HEK293 (cell line): ENCODE data around the gene RGL2.

Experiments used
- BCL11B ChIP-seq: fragments of 450-650 bp; formaldehyde crosslinking; IDR thresholded peaks from 2 replicates; pipeline ENCODE4 v1.5.1; 2016; ENCODE audit warnings: low read depth, missing biosample characterization, missing genetic modification characterization
- RBAK ChIP-seq: fragments of 450-650 bp; formaldehyde crosslinking; IDR thresholded peaks from 2 replicates; pipeline ENCODE4 v1.5.1; 2016; ENCODE audit warnings: missing biosample characterization, missing genetic modification characterization
- SALL2 ChIP-seq: fragments of 450-650 bp; formaldehyde crosslinking; IDR thresholded peaks from 2 replicates; pipeline ENCODE4 v1.5.0; 2017; ENCODE audit warnings: missing biosample characterization, mild to moderate bottlenecking, missing genetic modification characterization, borderline replicate concordance
- SP7 ChIP-seq: fragments of 450-650 bp; formaldehyde crosslinking; IDR thresholded peaks from 2 replicates; pipeline ENCODE4 v1.5.1; 2016; ENCODE audit warnings: missing biosample characterization, missing genetic modification characterization
- ZIC2 ChIP-seq: fragments of 450-650 bp; formaldehyde crosslinking; IDR thresholded peaks from 2 replicates; pipeline ENCODE4 v1.5.1; 2016; ENCODE audit warnings: missing biosample characterization, missing genetic modification characterization
- ZNF138 ChIP-seq: fragments of 450-650 bp; formaldehyde crosslinking; IDR thresholded peaks from 2 replicates; pipeline ENCODE4 v1.5.1; 2016; ENCODE audit warnings: missing biosample characterization, missing genetic modification characterization, borderline replicate concordance
- ZNF155 ChIP-seq: fragments of 450-650 bp; formaldehyde crosslinking; IDR thresholded peaks from 2 replicates; pipeline ENCODE4 v1.5.1; 2016; ENCODE audit warnings: missing biosample characterization, missing genetic modification characterization
- ZNF214 ChIP-seq: fragments of 450-650 bp; formaldehyde crosslinking; IDR thresholded peaks from 2 replicates; pipeline ENCODE4 v1.5.1; 2017; ENCODE audit warnings: missing biosample characterization, mild to moderate bottlenecking, missing genetic modification characterization, borderline replicate concordance
- ZNF239 ChIP-seq: fragments of 450-650 bp; formaldehyde crosslinking; IDR thresholded peaks from 2 replicates; pipeline ENCODE4 v1.5.1; 2016; ENCODE audit warnings: missing biosample characterization, missing genetic modification characterization
- ZNF248 ChIP-seq: fragments of 450-650 bp; formaldehyde crosslinking; IDR thresholded peaks from 2 replicates; pipeline ENCODE4 v1.5.1; 2017; ENCODE audit warnings: missing biosample characterization, missing genetic modification characterization
- ZNF302 ChIP-seq: fragments of 450-650 bp; formaldehyde crosslinking; IDR thresholded peaks from 2 replicates; pipeline ENCODE4 v1.5.1; 2016; ENCODE audit warnings: missing biosample characterization, missing genetic modification characterization, low read depth
- ZNF37A ChIP-seq: fragments of 450-650 bp; IDR thresholded peaks from 2 replicates; pipeline ENCODE4 v1.5.1; 2018; ENCODE audit warnings: missing biosample characterization, missing genetic modification characterization
- ZNF529 ChIP-seq: fragments of 450-650 bp; formaldehyde crosslinking; IDR thresholded peaks from 2 replicates; pipeline ENCODE4 v1.5.1; 2017; ENCODE audit warnings: missing genetic modification characterization, missing biosample characterization; ENCODE audit not compliant: insufficient replicate concordance
- ZNF624 ChIP-seq: fragments of 450-650 bp; formaldehyde crosslinking; IDR thresholded peaks from 2 replicates; pipeline ENCODE4 v1.5.1; 2017; ENCODE audit warnings: missing biosample characterization, missing genetic modification characterization
- ZNF626 ChIP-seq: fragments of 450-650 bp; sonication (Bioruptor Pico); formaldehyde crosslinking; IDR thresholded peaks from 2 replicates; pipeline ENCODE4 v1.5.1; 2018; ENCODE audit warnings: missing biosample characterization, missing genetic modification characterization, inconsistent platforms
- ZNF660 ChIP-seq: fragments of 450-650 bp; IDR thresholded peaks from 2 replicates; pipeline ENCODE4 v1.5.1; 2018; ENCODE audit warnings: missing biosample characterization, mild to moderate bottlenecking, missing genetic modification characterization
- ZNF768 ChIP-seq: fragments of 450-650 bp; formaldehyde crosslinking; IDR thresholded peaks from 2 replicates; pipeline ENCODE4 v1.5.1; 2018; ENCODE audit warnings: missing biosample characterization, mild to moderate bottlenecking, missing genetic modification characterization
- ZNF785 ChIP-seq: fragments of 450-650 bp; formaldehyde crosslinking; IDR thresholded peaks from 2 replicates; pipeline ENCODE4 v1.5.1; 2016; ENCODE audit warnings: missing biosample characterization, missing genetic modification characterization
- TF ChIP-seq, protein P1 (sequence below): fragments of 450-650 bp; formaldehyde crosslinking; IDR thresholded peaks from 2 replicates; pipeline ENCODE4 v1.5.1; 2016; ENCODE audit warnings: missing biosample characterization, missing genetic modification characterization, low read depth
- TF ChIP-seq, protein P2 (sequence below): fragments of 450-650 bp; formaldehyde crosslinking; IDR thresholded peaks from 2 replicates; pipeline ENCODE4 v1.5.1; 2016; ENCODE audit warnings: missing biosample characterization, missing genetic modification characterization
- TF ChIP-seq, protein P3 (sequence below): fragments of 450-650 bp; formaldehyde crosslinking; IDR thresholded peaks from 2 replicates; pipeline ENCODE4 v1.5.1; 2016; ENCODE audit warnings: missing biosample characterization, missing genetic modification characterization
- TF ChIP-seq, protein P4 (sequence below): fragments of 450-650 bp; formaldehyde crosslinking; IDR thresholded peaks from 2 replicates; pipeline ENCODE4 v1.5.1; 2016; ENCODE audit warnings: missing biosample characterization, missing genetic modification characterization
- TF ChIP-seq, protein P5 (sequence below): fragments of 450-650 bp; formaldehyde crosslinking; IDR thresholded peaks from 2 replicates; pipeline ENCODE4 v1.5.1; 2016; ENCODE audit warnings: missing biosample characterization, missing genetic modification characterization

Gene RGL2

DNA sequence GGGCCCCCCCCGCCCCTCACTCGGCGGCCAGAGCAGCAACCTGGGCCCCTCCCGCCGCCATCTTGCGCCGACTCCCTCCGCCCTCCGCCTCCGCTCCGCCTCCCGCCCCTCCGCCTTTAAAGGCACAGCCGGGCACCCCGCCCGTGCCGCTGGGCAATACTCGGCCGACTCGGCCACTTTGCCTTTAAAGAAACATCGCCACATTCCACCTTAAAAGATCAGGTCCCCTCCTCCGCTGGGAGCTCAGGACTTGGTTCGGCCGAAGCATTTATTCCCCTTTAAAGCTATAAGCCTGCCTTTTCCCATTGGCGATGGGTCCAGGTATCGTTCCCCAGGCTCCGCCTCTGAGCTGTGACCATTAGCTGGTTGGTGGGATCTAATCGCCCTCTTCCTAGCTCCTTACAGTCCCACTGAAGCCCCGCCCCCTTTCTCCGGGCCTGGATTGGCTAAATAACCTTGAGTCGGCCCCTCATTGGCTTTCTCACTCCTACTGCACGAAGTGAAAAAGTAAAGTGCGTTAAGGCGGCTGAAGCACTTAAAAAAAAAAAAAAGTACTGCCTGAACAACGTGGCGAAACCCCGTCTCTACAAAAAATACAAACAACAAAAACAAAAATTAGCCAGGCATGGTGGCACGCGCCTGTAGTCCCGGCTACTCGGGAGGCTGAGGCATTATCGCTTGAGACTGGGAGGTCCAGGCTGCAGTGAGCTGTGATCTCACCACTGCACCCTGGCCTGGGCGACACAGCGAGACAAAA lies 19.1 kb upstream of the RGL2 start, which contains the start of gene ZBTB22 (continued):
- TF ChIP-seq ZNF37A (tag by site-specific recombination) = no peak
- TF ChIP-seq ZNF302 (tag by site-specific recombination) = no peak
- TF ChIP-seq RBAK (tag by site-specific recombination) = no peak
- TF ChIP-seq ZNF660 = peak; percentile 85
- TF ChIP-seq BCL11B (tag by site-specific recombination) = no peak
- no peak for TF ChIP-seq ZNF624 (tag by site-specific recombination)
- no peak for TF ChIP-seq ZNF768 (tag by site-specific recombination)
- TF ChIP-seq ZNF138 (tag by site-specific recombination) = no peak
- TF ChIP-seq ZNF239 (tag by site-specific recombination) = no peak
- peak; percentile 56; the same call in 1 of the 2 replicates for TF ChIP-seq SP7 (tag by site-specific recombination)
- TF ChIP-seq ZIC2 (tag by site-specific recombination) = no peak; the same call in 1 of the 2 replicates
- TF ChIP-seq ZNF529 (tag by site-specific recombination) = no peak
- TF ChIP-seq, protein P1, sequence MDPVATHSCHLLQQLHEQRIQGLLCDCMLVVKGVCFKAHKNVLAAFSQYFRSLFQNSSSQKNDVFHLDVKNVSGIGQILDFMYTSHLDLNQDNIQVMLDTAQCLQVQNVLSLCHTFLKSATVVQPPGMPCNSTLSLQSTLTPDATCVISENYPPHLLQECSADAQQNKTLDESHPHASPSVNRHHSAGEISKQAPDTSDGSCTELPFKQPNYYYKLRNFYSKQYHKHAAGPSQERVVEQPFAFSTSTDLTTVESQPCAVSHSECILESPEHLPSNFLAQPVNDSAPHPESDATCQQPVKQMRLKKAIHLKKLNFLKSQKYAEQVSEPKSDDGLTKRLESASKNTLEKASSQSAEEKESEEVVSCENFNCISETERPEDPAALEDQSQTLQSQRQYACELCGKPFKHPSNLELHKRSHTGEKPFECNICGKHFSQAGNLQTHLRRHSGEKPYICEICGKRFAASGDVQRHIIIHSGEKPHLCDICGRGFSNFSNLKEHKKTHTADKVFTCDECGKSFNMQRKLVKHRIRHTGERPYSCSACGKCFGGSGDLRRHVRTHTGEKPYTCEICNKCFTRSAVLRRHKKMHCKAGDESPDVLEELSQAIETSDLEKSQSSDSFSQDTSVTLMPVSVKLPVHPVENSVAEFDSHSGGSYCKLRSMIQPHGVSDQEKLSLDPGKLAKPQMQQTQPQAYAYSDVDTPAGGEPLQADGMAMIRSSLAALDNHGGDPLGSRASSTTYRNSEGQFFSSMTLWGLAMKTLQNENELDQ (tag by site-specific recombination) = no peak
- no peak for TF ChIP-seq ZNF785
- no peak for TF ChIP-seq ZNF155 (tag by site-specific recombination)
- TF ChIP-seq, protein P2, sequence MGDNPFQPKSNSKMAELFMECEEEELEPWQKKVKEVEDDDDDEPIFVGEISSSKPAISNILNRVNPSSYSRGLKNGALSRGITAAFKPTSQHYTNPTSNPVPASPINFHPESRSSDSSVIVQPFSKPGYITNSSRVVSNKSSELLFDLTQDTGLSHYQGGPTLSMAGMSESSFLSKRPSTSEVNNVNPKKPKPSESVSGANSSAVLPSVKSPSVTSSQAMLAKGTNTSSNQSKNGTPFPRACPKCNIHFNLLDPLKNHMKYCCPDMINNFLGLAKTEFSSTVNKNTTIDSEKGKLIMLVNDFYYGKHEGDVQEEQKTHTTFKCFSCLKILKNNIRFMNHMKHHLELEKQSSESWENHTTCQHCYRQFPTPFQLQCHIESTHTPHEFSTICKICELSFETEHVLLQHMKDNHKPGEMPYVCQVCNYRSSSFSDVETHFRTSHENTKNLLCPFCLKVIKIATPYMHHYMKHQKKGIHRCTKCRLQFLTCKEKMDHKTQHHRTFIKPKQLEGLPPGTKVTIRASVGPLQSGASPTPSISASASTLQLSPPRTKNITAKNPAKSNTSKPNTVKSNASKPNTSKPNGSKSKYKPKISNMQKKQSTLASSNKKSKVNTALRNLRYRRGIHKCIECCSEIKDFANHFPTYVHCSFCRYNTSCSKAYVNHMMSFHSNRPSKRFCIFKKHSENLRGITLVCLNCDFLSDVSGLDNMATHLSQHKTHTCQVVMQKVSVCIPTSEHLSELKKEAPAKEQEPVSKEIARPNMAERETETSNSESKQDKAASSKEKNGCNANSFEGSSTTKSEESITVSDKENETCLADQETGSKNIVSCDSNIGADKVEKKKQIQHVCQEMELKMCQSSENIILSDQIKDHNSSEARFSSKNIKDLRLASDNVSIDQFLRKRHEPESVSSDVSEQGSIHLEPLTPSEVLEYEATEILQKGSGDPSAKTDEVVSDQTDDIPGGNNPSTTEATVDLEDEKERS (tag by site-specific recombination) = 0 out of 2 replicates have a peak, but pooled peaks have one; percentile 58
- TF ChIP-seq, protein P3, sequence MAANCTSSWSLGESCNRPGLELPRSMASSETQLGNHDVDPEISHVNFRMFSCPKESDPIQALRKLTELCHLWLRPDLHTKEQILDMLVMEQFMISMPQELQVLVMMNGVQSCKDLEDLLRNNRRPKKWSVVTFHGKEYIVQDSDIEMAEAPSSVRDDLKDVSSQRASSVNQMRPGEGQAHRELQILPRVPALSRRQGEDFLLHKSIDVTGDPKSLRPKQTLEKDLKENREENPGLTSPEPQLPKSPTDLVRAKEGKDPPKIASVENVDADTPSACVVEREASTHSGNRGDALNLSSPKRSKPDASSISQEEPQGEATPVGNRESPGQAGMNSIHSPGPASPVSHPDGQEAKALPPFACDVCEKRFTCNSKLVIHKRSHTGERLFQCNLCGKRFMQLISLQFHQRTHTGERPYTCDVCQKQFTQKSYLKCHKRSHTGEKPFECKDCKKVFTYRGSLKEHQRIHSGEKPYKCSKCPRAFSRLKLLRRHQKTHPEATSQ = no peak
- TF ChIP-seq, protein P4, sequence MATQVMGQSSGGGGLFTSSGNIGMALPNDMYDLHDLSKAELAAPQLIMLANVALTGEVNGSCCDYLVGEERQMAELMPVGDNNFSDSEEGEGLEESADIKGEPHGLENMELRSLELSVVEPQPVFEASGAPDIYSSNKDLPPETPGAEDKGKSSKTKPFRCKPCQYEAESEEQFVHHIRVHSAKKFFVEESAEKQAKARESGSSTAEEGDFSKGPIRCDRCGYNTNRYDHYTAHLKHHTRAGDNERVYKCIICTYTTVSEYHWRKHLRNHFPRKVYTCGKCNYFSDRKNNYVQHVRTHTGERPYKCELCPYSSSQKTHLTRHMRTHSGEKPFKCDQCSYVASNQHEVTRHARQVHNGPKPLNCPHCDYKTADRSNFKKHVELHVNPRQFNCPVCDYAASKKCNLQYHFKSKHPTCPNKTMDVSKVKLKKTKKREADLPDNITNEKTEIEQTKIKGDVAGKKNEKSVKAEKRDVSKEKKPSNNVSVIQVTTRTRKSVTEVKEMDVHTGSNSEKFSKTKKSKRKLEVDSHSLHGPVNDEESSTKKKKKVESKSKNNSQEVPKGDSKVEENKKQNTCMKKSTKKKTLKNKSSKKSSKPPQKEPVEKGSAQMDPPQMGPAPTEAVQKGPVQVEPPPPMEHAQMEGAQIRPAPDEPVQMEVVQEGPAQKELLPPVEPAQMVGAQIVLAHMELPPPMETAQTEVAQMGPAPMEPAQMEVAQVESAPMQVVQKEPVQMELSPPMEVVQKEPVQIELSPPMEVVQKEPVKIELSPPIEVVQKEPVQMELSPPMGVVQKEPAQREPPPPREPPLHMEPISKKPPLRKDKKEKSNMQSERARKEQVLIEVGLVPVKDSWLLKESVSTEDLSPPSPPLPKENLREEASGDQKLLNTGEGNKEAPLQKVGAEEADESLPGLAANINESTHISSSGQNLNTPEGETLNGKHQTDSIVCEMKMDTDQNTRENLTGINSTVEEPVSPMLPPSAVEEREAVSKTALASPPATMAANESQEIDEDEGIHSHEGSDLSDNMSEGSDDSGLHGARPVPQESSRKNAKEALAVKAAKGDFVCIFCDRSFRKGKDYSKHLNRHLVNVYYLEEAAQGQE (tag by site-specific recombination) = 0 out of 2 replicates have a peak, but pooled peaks have one; percentile 35
- TF ChIP-seq SALL2 (tag by site-specific recombination) = no peak
- no peak for TF ChIP-seq ZNF214 (tag by site-specific recombination)
- TF ChIP-seq ZNF248 (tag by site-specific recombination) = no peak
- no peak for TF ChIP-seq ZNF626 (tag by site-specific recombination)
- TF ChIP-seq, protein P5, sequence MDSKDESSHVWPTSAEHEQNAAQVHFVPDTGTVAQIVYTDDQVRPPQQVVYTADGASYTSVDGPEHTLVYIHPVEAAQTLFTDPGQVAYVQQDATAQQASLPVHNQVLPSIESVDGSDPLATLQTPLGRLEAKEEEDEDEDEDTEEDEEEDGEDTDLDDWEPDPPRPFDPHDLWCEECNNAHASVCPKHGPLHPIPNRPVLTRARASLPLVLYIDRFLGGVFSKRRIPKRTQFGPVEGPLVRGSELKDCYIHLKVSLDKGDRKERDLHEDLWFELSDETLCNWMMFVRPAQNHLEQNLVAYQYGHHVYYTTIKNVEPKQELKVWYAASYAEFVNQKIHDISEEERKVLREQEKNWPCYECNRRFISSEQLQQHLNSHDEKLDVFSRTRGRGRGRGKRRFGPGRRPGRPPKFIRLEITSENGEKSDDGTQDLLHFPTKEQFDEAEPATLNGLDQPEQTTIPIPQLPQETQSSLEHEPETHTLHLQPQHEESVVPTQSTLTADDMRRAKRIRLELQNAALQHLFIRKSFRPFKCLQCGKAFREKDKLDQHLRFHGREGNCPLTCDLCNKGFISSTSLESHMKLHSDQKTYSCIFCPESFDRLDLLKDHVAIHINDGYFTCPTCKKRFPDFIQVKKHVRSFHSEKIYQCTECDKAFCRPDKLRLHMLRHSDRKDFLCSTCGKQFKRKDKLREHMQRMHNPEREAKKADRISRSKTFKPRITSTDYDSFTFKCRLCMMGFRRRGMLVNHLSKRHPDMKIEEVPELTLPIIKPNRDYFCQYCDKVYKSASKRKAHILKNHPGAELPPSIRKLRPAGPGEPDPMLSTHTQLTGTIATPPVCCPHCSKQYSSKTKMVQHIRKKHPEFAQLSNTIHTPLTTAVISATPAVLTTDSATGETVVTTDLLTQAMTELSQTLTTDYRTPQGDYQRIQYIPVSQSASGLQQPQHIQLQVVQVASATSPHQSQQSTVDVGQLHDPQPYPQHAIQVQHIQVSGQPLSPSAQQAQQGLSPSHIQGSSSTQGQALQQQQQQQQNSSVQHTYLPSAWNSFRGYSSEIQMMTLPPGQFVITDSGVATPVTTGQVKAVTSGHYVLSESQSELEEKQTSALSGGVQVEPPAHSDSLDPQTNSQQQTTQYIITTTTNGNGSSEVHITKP (tag by site-specific recombination) = peak; percentile 95
